GM18520 (cell line): ENCODE results near the gene ABCC3.

Experiments
- ATAC-seq: cut with Tn5 transposase; IDR thresholded peaks from one replicate; pipeline ENCODE4 v1.9.1; 2021; ENCODE audit not compliant: unreplicated experiment

Gene ABCC3

DNA sequence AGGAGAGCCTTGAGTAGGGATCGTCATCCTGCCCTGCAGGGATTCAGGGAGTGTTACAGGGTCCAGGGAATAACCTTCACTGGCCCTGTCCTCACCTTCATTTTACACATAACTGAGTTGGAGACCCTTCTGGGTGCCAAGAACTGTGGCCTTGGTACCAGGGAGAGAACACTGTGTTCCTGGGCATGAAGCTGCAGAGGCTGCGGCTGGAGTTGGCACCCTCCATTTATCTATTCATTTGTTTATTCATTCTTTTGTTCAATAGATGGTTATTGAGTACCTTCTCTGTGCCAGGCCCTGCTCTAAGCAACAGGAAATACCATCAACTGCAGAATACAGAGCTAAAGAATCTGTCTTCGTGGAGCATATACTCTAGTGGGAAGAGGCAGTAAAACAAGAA, 6.7 kb downstream of the ABCC3 start:
- ATAC-seq: no peak

DNA sequence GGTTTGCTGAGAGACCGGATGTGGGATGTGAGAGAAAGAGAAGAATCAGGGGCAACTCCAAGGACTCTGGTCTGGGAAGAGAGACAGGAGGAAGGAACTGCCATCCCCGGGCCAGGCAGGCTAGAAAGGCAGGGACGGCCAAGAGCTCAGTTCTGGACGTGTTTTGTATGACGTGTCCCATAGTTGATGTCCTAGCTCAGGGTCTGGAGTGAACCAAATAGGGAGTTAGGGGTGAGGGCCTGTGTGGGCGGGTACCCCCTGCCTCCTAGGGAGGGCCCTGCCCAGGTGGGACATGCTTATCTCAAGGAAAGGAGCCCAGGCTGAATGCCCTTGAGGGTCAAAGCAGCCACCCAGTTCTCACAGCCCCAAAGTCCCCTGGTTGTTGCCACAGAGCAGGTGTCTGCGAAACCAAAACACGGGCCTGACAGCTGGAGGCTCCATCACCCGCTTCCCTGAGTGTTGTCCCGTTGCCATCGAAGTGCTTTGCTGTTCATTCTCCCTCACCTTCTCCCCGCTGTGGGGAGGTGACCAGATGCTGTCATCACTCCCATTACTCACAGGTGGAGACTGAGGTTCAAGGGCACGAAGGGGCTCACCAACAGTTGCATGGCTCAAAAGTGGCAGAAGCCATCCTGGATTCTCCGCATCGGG, 7.5 kb downstream of the ABCC3 start:
- ATAC-seq: no peak

DNA sequence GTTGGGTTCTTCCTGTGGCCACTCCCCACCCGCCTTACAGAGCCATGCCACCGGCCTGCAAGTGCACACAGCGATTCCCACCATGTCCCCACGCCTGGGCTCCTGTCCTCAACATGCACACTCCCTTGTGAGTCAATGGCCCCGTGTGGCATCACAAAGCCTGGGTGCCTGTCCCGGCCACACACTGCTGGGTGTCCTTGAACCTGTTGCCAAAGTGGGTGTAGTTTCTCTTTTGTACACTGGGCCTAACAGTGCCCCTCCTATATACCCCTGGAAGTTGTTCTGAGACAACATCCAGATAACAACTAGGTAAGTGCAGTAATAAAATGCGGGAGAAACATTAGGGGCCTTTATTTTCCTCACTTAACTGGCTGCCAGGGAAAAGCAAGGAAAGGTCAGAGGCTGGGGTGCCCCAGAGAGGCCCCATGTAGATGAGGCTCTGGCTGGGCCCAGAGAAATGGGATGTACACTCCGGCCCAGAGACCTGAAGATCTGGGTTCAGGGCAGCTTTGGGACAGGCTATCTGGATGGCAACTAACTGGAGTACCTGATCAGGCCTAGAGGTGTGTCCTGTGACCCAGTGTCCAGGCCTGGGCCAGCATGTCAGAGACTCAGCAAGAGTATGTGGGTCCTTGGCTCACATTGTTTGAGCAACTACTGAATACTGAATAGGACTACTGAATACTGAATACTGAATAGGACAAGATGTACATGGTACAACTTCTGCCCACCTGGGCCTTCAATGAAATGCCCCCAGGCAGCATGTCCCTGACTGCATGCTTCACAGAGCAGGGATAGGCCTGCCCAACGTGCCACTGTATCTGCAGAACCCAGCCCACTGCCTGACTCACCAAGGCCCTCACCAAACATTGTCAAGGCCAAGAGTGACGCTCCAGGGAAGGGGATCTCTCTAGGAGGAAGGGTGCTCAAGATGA, 8.3 kb downstream of the ABCC3 start:
- no peak for ATAC-seq

DNA sequence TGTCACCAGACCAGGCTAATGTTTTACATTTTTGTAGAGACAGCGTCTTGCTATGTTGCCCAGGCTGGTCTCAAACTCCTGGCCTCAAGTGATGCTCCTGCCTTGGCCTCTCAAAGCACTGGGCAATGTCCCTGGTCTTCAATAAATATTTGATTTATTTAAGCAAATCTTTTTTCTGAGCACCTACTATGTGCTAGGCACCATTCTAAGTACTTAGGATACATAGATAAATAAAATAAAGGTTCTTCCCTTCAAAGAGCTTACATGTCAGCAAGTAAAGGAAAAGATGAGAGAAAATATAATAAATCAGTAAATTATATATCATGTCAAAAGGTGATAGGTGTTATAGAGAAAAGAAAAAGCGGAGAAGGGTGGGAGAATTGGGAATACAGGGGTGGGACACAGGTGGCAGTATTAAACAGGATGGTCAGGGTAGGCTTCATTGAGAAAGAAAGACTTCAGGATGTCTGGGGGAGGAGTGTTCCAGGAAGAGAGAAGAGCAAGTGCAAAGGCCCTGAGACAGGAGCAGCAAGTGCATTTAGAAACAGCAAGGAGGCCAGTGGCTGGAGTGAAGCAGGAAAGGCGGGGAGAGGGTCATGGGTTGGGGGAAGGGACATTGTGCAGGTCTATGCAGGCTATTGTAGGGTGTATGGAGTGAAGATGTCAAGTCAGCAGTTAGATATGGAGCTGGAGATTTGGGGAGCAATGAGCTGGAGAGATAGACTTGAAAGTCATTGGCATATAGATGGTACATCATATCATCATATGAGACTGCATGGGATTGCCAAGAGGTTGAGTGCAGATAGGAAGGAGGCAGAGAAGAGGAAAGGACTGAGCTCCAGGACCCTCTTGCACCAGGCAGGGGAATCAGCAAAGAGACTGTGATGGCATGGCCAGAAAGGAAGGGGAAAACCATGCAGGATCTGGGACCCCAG, 11.3 kb downstream of the ABCC3 start:
- no peak for ATAC-seq

- ATAC-seq: no peak
These were observed 12.5 kb downstream of the ABCC3 start for GRCh38 chr17:50647187-50647586.

GRCh38 chr17:50649042-50649908, 14.6 kb downstream of the ABCC3 start:
- ATAC-seq: no peak

- no peak for ATAC-seq
These were observed 17.0 kb downstream of the ABCC3 start for GRCh38 chr17:50651661-50652060.

GRCh38 chr17:50653738-50654137, 19.1 kb downstream of the ABCC3 start:
- no peak for ATAC-seq

GRCh38 chr17:50656509-50656908, 21.8 kb downstream of the ABCC3 start:
- ATAC-seq: no peak

GRCh38 chr17:50657054-50657453, 22.4 kb downstream of the ABCC3 start:
- ATAC-seq: no peak

- no peak for ATAC-seq
These were observed 22.9 kb downstream of the ABCC3 start for GRCh38 chr17:50657627-50658026.

- ATAC-seq: no peak
These were observed 23.9 kb downstream of the ABCC3 start for GRCh38 chr17:50658616-50659015.

DNA sequence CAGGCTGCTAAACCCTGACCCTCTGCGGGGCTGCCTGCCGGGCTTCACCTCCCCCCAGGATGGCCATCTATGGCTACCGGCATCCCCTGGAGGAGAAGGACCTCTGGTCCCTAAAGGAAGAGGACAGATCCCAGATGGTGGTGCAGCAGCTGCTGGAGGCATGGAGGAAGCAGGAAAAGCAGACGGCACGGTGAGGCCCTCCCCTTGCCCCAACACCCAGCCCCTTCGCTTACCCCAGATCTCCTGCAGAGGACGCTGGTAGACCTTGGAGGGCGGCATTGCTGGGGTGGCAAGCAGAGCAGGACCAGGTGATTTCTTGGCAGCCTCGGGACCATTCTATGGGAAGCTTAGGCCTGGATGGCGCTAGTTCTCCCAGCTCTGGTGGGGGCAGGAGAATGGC, 24.5 kb downstream of the ABCC3 start:
- ATAC-seq: no peak

GRCh38 chr17:50660042-50660886, 25.6 kb downstream of the ABCC3 start:
- ATAC-seq: no peak

- no peak for ATAC-seq
These were observed 26.2 kb downstream of the ABCC3 start for GRCh38 chr17:50660887-50661345.

GRCh38 chr17:50661348-50661747, 26.7 kb downstream of the ABCC3 start:
- no peak for ATAC-seq

DNA sequence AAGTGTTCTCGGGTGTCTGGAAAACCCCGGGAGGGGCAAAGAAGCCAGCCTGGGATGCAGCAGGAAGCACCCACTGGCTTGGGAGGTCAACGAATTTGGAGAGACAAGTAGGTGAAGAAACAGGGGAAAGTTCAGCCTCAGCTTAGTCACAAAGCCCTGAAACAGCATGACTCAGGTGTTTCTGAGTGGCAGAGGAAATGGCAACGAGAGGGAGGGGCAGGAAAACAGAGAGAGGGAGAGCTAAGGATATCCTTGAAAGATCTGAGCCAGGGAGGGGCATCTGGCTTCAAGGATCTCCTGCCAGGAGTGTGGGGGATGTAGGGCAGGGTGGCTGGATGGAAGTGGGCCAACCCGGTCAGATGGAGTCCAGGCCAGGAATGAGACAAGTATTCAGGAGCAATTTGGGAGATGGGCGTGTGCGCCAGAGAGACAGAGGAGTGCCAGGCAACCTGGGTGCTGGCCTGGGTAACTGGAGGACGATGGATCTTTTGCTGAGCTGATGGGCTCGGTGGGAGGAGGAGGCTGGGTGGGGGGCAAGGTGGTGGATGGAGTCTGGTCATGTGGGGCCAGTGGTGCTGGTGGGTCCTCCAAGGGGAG, 27.2 kb downstream of the ABCC3 start:
- ATAC-seq: no peak

GRCh38 chr17:50662632-50663225, 28.0 kb downstream of the ABCC3 start:
- no peak for ATAC-seq
